A172 (cell line): ENCODE measurements around the gene PHRF1. TPM values are rescaled to one million over a fixed set of nuclear protein-coding genes. Genes with fewer than 3 reads are reported as not detected.

Source experiments
- DNase-seq: peaks from one replicate; pipeline ENCODE4 v3.0.0-alpha.2; 2015; ENCODE audit warnings: low spot score
- total RNA-seq: library from RNA; depleted of rRNA; stranded (reverse); fragments of >200 nt; shearing (Covaris generic); gene quantifications from 2 replicates; pipeline ENCODE4 v1.2.3, GENCODE V29; 2014

Gene PHRF1
- total RNA-seq, 1 experiment from 2014 or later = 12.8 TPM

DNA sequence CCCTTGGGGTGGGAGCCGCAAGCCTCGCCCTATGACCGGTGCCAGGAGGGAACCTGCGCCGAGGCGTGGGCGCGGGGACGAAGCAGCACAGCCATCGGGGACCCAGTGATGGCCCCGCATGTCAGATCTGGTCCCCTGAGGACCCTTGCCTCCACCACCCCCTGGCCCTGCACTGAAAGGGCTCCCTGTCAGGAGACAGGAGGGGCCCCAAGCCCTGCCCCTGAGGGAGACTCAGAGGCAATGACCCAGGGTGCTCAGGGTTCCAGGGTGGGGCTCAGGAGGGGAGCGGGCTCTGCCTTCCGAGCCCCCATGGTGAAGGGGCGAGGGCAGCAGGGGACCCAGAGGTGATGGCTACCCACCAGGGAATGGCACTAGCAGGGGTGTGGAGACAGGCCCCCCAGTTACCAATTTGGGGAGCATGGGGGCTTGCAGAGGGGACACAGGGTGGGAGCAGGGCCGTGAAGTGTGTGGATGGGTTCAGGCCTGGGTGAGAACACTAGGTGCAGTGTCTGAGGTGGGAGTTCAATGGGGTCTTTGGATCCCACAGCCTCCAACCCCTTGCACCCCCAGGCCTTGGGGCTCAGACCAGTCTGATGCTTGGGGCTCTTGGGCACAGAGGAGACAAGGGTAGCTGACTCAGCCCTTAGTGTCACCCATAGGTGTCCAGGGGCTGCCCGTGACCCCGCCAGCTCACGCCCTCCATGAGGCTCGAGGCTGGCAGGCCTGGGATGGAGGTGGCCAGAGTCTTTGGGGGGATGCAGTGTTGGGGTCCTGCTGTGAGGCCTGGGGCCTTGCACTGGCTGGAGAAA lies 38.4 kb upstream of the PHRF1 start:
- no peak for DNase-seq

- no peak for DNase-seq
Observed at GRCh38 chr11:538431-539051, 37.7 kb upstream of the PHRF1 start.

GRCh38 chr11:539971-540481 lies 36.2 kb upstream of the PHRF1 start:
- no peak for DNase-seq

GRCh38 chr11:540583-541432 lies 35.5 kb upstream of the PHRF1 start:
- DNase-seq = no peak

DNA sequence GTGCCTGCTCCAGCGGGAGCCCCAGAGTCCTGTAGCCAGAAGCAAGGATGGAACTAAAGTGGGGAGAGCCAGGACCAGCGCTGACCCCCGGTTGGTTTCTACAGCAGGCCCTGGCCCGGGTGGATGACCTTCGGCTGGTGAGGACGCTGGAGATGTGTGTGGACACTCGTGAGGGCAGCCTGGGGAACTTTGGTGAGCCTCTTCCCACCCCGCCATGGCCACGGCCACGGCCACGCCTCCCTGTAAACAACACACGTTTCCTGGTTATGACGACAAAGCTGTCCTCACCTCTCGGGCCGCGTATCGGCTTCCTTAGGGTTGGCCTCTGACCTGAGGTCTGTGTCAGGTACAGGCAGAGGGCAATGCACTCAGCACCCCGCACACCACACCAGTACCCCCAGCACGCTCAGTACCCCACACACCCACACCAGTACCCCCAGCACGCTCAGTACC lies 34.8 kb upstream of the PHRF1 start:
- DNase-seq = no peak

GRCh38 chr11:544817-545166 lies 31.5 kb upstream of the PHRF1 start:
- no peak for DNase-seq

DNA sequence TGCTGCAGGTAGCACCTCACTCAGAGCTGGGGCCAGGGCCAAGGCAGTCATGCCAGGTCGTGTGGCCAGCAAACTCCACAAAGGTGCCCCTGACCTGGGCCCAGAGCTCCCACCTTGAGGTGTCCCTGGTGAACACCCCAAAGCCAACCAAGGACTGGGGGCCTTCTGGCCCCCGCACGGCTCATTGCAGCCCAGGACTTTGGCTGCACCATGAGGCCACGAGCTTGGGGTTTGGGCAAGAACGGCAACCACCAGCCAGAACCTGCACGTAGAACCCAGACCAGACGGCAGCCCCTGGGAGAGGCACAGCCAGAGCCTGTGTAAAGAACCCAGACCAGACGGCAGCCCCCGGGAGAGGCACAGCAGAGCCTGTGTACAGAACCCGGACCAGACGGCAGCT lies 31.1 kb upstream of the PHRF1 start:
- DNase-seq = no peak

DNA sequence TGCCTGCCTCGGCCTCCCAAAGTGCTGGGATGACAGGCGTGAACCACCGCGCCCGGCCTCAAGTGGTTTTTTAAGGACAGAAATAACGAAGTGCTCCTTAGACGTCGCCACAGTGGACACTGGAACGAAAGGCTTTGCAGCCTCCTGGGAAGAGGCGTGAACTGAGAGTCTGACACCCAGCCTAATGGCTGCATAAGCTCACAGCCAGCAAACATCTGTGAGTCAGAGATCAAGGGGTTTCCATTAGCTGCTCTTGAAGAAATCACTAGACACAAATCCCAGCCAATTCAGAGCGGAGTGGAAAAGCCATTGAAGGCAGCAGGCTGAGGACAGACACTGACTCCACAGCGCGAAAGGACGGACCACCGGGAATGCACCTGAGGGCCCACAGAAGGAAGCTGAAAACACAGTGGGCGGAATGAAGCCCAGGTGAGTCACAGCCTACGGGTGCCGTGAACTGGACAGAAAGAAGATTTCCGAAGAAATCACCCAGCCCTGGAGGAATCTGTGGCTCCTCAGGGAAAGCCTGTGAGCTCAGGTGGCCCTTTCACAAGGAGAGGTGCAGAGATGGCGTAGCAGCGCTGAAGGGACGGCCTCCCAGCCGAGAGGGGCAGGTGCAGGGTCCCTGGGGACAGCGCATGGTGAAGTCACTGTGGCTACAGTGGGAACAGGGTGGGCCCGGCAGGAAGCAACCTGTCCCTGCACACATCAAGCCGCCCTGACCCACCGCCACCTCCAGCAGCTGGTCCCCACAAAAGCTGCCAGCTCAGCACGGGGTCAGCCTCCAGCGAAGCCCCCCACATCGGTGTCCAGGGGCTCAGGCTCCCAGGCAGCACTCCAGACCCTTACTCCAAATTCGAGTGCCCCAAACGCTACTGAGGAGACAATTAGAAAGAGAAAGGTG lies 27.3 kb upstream of the PHRF1 start:
- DNase-seq = no peak

DNA sequence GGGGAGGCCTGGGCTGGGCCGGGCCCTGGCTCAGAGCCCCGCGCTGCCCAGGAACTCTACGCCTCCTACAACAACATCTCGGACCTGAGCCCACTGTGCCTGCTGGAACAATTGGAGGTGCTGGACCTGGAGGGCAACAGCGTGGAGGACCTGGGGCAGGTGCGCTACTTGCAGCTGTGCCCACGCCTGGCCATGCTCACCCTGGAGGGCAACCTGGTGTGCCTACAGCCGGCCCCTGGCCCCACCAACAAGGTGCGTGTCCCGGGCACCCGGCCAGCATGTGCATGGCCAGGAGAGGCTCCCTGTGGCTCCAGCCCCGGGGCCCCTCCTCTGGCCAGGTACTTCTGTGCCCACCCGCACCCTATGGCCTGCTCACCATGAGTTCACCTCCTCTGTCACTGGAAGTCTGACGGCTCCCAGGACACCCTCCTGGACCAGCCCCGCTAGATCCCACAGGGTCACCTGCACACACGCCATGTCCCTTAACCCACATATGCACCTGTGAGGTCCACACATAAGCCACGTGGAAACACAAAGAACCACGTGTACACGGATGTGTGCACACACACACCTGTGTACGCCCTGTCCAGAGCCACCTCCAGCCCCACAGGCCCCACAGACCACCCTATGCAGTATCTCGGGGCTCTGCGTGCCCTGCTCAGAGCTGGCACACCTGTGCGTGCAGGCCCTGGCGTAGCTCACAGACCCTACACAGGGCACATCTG lies 26.1 kb upstream of the PHRF1 start:
- no peak for DNase-seq

- DNase-seq = no peak
Observed at GRCh38 chr11:550746-551085, 25.6 kb upstream of the PHRF1 start.

- DNase-seq = no peak
Observed at GRCh38 chr11:551131-551530, 25.1 kb upstream of the PHRF1 start.

DNA sequence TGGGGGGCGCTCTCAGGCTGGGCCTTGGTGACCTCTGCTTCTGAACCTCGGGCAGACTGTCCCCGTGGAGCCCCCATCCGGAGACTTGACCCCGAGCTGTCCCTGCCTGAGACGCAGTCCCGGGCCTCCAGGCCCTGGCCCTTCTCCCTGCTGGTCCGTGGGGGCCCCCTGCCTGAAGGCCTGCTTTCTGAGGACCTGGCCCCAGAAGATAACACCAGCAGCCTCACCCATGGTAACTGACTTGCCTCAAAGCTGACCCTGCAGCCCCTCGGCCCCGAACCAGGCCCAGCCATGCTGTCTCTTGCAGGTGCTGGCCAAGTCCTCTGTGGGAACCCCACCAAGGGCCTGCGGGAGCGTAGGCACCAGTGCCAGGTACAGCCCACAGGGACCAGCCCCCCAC lies 24.7 kb upstream of the PHRF1 start:
- no peak for DNase-seq

- DNase-seq = no peak
Observed at GRCh38 chr11:553083-553987, 22.9 kb upstream of the PHRF1 start.

- no peak for DNase-seq
Observed at GRCh38 chr11:553988-554340, 22.3 kb upstream of the PHRF1 start.

GRCh38 chr11:554428-555226 lies 21.6 kb upstream of the PHRF1 start:
- peak; percentile 40 for DNase-seq

DNA sequence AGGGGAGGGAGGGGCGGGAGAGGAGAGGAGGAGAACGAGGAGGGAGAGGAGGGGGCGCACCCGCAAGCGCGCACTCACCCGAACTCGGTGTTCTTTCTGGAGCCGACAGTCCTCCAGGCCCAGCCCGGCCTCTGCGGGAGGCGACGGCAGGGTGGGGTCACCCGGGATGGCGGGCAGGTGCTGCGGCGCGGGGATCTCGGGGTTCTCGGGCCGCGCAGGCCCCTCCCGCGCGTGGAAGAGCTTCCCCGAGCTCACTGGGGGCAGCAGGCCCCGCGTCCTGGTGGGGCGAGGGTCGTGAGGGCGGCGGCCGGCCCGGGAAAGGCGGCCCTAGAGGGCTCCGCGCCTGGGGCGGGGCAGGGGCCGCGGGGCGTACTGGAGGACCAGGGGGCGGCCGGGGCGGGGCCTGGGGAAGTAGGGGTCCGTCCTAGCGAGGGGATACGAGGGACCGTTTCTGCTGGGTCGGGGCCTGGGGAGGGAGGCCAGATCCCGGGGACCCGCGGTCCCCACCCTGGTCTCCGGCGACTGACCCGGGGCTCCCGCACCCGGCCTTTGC lies 21.0 kb upstream of the PHRF1 start:
- no peak for DNase-seq

DNA sequence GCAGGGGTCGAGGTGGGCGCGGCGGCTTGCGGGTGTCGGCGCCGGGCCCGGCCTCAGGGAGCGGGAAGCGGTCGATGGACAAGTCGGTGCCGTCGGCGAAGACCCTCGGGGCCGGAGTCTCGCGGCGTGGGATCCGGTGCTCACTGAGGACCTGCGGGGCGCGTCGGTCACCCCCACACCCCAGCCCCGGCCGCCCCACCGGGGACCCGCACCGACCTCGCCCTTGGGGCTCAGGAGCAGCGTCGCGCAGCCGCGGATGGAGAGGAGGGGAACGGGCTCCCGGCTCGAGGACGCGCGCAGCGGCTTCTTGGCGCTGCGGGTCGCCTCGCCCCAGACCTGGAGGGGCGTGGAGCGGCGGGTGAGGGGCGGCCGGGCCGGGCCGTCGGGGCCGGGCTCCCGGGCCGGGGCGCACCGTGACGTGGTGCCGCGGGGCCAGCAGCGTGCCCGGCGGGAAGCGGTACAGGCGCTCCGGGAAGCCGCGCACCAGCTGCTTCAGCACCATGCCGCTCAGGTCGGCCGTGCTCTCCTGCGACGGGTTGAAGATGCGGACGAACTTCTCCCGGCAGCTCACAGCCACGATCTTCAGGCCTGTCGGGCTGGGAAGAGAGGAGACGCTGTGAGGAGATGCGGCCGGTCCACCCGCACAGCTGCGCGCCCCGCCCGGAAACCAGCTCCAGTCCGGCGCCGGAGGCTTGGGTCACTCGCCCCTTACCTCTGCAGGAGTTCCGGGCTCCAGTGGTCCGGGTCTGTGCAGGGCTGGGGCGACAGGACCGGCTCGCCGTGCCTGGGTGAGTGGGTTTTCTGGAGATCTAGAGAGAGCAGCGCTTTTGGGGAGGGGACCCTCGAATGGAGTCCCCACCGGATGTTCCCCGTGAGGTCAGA lies 20.2 kb upstream of the PHRF1 start:
- DNase-seq = no peak
